Gastroesophageal sphincter (tissue), 3 donors: ENCODE data around the gene TBP.

Experiments
- CTCF ChIP-seq, 4 experiments: fragments of 200-600 bp in 2 of 4; fragments of 450-650 bp in 2 of 4; sonication (generic) in 1 of 4; IDR thresholded peaks; one replicate each; pipeline ENCODE4 v1.5.1; 2017 to 2019; ENCODE audit warnings: antibody characterized with exemption in 4 of 4, mild to moderate bottlenecking in 2 of 4, moderate library complexity in 2 of 4
- EP300 ChIP-seq: sonication (generic); formaldehyde crosslinking; IDR thresholded peaks from one replicate; pipeline ENCODE4 v1.6.1; 2017; ENCODE audit warnings: antibody characterized with exemption, mild to moderate bottlenecking
- POLR2A ChIP-seq, 2 donors: fragments of 450-650 bp; IDR thresholded peaks; one replicate each; pipeline ENCODE4 v1.6.1; 2017; ENCODE audit warnings: antibody characterized with exemption in 2 of 2, mild to moderate bottlenecking in 2 of 2, moderate library complexity in 1 of 2
- POLR2AphosphoS5 ChIP-seq: sonication (generic); formaldehyde crosslinking; IDR thresholded peaks from one replicate; pipeline ENCODE4 v1.6.1; 2017; ENCODE audit warnings: antibody characterized with exemption

DNA sequence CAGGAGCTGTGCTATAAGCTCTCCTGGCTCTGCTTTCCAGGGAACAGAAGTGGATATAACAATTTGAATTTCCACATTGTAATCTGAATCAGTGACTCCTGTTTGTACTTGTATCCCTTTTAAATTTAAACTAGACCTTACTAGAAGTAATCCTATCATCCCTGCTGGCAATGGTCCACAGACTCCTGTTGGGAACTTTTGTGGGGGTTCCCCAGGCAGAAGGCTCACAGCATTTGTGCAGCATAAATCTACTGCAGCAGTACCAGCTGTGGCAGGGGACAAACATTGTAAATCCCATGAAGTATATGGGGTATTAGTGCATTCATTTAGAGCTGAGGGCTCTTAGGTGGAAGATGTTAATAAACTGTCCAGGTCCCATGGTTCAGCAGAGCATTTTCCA lies 42.3 kb downstream of the TBP start:
- TF ChIP-seq CTCF (IDR thresholded peaks at IDR 0.05) (no peak), POLR2A (IDR thresholded peaks at IDR 0.05) (no peak), POLR2AphosphoS5 (no peak), EP300 (no peak)
